Forelimb muscle (tissue), 1 donor: ENCODE data around the gene HAGHL. TPM values are rescaled to one million over a fixed set of nuclear protein-coding genes. Genes with fewer than 3 reads are reported as not detected.

Source experiments
- DNase-seq: peaks from one replicate; pipeline ENCODE4 v3.0.0-alpha.2; 2013; ENCODE audit warnings: low read depth
- polyA plus RNA-seq: library from polyadenylated mRNA; unstranded; fragments of 120-200 nt; gene quantifications from one replicate; pipeline ENCODE4 v1.2.1, GENCODE V29; 2013; ENCODE audit not compliant: insufficient read length

The HAGHL gene
- polyA plus RNA-seq, 1 donor, result 3.2 TPM

DNA sequence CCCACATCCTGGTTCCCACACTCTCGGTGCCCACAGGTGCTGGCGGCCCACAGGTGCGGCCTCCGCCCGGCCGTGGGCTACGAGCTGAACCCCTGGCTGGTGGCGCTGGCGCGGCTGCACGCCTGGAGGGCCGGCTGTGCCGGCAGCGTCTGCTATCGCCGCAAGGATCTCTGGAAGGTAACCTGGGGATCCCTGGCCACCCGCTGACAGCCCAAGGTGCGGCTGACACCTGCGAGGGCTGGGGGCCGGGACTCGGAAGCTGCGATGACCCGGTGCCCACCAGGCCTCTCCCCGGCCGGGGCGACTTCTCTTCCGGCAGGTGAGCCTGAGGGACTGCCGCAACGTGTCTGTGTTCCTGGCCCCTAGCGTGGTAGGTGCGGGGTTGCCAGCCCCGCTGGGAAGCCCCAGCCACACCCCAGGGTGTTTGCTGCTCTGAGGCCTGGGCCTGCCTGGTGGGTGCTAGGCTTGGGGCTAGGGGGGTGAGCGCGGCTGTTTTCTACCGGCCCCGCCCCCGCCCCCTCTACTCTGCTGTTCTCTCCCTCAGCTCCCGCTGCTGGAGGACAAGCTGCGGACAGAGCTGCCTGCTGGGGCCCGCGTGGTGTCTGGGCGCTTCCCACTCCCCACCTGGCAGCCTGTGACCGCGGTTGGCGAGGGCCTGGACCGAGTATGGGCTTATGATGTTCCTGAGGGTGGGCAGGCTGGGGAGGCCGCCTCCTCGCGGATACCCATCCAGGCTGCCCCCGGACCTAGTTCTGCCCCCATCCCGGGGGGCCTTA is 5.0 kb upstream of the HAGHL start:
- DNase-seq, result no peak

DNA sequence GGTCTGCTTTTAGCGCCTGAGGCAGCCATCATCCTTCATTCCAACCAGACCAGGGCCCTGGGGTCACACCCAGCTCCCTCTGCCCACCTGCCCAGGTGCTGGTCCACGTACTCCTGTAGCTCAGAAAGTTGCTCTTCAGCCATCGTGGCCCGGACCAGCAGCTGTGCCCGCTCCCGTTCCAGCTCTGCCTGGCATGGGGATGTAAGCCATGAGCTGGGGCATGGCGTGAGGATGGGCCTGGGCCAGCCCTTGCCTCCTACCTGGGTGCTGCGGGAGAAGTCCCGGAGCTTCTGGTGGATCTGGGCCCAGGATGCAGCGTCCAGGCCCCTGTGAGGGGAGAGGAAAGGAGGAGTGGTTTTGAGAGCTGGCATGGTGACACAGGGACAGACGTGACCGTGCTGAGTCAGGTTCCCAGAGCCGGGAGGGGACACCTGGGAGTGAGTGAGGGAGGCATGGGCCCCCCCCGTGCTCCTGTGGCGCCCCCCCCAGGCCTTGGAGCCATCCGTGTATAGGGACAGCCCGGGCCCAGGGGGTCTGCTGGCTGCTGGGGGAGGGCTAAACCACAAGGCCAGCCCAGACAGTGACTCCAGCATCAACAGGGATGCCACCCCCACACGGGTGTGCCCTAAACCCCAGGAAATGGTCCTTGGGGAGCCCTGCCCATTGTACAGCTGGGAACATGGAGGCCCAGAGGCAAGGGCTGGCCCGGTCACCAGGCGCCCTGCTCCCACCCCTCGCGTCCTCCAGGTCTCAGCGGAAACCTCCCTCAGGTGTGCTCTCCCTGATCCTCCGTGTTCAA is 3.9 kb upstream of the HAGHL start:
- no peak for DNase-seq

DNA sequence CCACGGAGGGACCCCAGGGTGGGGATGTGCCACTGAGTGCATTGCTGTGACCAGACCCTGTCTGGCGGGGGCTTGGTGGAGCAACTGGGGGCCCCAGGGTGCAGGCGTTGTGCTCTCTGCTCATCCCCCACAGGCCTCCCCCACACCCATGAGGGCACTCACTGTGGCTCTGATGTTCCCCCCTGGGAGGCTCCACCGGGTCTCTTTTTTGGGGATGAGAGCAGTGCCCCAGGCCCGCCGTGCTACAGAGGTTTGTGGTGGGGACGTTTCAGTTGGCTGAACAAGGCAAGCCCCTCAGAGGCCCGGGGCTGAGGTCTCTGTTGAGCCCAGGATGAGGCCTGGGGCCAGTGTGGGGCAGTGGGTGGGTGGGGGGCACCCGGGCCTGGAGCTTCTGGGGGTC is 3.2 kb upstream of the HAGHL start:
- DNase-seq, result no peak

DNA sequence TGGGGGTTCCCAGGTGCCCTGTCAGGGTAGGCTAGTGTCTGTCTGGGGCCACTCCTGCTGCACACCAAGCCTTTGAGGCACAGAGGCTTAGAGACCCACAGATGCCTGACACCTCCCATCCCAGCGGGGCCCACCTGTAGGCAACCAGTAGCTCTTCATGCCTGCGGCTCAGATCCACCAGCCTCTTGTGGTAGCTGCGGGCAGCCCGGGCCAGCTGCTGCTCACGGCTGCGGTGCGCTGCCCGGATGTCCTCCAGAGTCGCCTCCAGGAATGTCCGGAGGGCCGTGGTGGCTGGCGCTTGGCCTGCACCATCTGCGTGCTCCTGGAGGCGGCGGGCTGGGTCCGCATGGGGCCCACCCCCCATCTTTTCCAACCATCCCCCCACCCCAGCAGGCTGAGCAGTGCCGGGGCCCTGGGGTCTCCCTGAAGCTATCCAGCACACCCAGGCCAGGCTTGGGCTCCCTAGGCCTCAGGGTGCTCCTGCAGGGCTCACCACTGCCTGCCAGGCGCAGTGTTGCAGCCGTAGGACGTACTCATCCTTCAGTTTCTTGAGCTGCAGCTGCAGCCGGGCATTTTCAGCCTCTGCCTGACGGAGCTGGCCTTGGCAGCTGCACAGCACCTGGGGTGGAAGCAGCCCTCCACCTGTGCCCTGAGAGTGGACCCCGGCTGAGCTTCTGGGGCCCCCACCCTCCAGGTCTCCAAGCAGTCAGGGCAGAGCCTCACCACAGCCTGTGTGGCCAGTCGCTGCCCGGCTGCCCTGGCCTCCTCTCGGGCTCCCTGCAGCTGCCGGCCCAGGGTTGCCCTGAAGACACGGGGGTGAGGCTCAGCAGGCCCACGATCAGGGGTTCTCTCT is 2.5 kb upstream of the HAGHL start:
- no peak for DNase-seq

DNA sequence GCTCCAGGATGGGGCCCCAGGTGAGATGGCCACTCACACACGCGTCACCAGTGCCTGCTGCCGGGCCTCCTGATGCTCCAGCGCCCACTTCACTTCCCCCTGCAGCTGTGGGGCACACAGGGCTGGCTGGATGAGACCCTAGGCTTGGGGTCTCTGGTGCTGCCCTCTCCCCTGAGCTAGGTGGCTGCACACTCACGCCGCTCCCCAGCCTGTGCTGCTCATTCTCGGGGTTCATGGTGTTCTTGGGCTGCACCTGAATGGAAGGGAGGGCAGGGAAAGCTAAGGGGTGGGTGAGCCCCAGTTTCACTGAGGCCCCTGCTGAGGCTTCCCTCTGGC is 1.9 kb upstream of the HAGHL start:
- DNase-seq, result no peak

DNA sequence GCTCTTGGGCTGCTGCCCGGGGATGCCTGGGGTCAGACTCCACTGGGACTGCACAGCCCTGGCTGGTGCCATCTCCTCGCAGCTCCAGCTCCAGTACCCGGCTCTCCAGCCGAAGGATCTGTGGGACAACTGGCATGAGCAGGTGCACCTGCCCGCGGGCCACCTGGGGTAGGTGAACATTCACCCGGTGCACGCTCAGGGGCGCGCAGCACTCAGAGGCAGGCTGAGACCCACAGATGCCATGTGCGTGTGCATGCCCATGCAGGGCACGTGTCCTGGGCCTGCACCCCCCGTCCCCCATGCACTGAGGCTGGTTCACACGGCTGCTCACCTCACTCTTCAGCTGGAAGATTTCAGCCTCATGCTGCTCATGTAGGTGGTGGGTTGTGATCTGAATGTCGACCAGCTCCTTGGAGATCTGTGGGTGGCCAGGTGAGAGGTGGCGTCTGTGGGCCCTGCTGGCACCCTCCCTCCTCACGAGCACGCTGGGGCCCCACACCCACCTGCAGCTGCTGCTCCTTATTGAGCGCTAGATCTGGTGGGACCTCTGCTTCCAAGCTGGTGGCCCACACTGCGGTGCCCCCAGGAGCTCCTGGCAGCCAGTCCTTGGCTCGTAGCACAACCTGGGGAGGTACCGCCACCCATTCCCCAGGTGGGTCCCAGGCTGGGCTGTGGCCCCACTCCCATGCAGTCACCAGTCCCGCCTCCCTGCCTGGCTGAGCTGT is 1.3 kb upstream of the HAGHL start:
- no peak for DNase-seq

DNA sequence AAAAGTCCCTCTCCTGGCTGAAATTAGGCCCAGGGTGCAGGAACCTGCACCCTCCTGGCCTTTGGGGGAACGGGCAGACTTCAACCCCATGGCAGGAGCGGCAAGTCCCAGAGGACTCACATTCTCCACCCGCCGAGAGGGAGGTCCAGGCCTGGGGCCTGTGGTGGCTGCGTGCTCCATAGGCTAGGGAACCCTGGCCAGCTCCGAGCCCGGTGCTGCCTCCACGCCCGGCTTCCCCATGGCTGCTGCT is 793 bp upstream of the HAGHL start:
- no peak for DNase-seq

DNA sequence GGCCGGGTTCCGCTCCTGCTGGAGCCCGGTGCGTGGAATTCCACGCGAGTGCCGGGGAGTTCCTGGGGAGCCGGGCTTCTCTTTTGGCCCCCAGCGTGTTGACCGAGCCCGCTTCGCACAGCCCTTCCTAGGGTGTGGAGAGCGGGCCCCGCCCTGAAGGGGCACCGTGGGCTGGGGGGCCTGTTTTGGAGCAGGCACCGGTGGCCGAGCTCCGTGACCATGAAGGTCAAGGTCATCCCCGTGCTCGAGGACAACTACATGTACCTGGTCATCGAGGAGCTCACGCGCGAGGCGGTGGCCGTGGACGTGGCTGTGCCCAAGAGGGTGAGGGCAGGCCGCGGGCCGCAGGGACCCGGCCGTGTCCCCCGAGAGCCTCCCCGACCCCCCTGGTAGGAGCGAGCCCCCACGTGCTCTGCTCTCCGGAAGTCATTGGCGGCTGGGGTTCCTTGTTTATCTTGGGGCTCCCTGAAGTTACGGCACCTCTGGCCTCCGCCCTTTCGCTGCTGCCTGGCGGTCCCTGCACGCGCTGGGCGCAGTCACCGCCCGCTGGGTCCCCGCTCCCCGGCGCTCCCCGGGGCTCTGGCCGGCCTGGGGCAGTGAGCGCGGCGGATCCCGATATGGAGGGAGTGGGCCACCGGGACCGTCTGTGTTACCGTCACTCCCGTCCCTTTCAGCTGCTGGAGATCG is 528 bp downstream of the HAGHL start:
- no peak for DNase-seq

DNA sequence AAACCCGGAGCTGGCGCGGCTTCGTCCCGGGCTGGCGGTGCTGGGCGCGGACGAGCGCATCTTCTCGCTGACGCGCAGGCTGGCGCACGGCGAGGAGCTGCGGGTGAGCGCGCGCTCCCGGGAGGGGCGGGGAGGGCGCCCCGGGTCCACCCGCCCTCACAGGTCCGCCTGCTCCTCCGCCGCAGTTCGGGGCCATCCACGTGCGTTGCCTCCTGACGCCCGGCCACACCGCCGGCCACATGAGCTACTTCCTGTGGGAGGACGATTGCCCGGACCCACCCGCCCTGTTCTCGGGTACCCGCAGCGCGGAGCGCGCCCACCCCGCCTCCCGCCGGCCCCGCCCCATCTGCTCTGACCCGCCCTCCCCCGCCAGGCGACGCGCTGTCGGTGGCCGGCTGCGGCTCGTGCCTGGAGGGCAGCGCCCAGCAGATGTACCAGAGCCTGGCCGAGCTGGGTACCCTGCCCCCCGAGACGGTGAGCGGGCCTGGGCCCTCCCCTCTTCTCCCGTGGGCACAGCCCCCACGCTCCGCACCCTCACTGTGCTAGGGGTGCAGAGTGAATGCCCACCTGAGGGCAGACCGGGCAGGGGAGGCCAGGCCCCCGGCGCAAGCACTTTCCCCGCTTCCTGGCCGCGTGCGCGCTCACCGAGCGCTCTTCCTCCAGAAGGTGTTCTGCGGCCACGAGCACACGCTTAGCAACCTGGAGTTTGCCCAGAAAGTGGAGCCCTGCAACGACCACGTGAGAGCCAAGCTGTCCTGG is 1.4 kb downstream of the HAGHL start:
- DNase-seq, result no peak

DNA sequence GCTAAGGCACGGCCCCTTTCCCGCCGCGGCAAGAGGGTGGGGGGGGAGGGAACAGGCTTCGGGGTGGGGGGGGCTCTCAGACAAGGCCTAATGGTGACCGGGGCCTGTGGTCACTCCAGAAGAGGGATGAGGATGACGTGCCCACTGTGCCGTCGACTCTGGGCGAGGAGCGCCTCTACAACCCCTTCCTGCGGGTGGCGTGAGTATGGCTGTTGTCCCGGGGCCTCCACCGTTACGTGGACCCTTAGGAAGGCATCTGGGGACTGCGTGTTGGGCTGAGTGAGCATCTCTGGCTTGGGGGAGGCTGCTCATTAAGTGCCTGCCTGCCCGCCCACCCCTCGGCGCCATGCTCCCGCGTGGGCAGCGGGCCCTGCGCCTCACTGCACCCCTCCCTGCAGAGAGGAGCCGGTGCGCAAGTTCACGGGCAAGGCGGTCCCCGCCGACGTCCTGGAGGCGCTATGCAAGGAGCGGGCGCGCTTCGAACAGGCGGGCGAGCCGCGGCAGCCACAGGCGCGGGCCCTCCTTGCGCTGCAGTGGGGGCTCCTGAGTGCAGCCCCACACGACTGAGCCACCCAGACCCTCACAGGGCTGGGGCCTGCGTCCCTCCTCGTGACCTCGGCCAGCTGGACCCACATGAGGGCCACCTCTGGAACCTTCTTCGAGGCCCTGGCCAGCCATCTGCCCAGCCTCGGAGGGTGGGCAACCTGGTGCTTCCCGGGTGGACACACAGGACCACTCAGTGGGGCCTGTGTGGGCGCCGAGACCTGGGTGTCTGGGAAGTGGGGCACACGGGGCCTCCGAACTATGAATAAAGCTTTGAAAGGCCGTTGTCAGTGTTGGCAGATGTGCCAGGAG is 2.2 kb downstream of the HAGHL start:
- DNase-seq, result no peak

DNA sequence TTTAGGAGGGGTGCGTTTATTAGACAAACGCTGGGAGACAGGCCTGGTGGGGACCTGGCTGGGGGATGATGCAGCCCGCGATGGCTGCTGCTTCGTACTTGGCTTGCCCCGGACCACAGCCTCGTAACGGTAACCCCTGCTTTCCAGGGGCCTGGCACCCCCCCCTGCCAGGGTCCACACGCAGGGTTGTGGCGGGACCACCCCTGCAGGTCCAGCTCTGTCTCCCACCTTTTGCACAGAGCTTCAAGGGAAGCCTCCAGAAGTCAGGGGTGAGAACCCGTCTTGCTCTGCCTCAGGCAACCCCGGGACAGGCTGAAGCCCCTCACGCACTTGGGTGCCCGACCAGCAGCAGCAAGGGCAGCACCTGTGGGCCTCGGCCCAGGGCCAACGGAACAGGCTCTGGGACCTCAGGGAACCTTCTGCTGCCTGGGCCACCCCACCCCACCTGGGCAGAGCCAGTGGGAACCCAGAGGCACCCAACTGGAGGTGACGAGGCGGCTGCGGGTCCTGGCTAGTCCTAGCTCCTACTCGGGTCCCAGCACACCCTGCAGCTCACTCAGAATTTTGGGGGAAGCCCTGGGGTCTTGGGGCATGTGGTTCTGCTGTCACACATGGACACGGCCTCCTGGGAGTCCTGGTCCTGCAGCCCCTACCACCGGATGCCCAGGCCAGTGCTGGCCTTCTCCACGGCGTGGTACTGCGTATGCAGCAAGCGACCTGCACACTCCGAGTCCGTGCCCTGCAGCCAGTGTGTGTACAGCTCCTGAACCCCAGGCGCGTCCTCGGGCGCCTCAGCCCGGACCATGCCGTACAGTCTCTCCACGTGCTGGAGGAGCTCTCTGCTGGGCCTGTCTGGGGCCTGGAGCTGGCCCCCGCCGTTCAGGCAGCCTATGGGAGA is 3.1 kb downstream of the HAGHL start:
- DNase-seq, result no peak

DNA sequence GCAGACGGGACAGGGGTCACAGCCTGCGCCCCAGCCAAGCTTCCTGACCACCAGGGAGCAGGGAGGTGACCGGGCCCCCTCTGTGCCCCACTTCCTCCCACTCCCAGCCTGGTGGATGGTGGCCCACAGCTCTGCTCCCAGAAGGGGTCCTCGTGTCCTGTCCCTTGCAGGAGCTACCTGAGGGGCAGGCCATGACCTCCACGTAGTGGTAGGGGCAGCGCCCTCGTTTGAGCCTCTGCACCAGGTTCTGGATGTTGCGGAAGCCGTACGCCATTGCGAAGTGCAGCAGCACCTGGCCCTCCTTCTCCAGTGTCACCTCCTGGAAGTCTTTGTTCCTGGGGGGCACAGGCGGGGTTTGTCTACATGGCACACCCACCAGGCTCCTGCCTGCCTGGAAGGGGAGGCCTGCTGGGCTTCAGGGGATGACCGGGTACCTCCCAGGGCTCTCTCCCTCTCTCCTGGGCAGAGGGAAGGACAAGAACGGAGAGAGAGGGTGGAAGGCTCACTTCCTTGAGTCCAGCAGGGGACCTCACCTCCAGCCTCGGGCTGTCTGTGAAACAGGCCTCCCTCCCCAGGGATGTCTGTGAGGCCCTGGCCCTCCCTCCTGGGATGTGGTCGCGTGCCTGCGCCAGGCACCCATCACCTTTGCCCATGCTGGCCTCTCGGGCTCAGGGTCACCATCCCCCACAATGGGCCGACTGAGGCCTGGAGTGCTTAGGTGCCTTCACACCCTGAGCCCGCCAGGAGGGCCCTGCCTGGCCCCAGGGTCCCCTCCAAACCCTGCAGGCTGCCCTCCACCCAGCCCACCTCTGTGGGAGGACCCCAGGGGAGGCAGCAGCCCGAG is 4.0 kb downstream of the HAGHL start:
- no peak for DNase-seq

DNA sequence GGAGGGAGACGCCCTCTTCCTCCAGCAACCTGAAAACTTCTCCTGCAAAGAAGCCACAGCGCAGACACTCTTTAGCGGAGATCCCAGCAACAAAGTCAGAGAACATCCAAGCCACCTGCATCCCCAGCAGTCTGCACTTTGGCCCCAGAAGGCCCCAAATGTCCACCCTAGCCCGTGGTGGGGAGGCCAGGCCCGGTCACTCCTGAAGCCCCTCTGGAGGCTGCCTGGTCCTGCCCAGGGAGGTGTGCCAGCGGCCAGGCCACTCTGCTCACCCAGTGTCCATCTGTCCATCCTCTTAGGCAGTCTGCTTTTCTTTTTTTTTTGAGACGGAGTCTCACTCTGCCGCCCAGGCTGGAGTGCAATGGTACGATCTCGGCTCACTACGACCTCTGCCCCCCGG is 5.4 kb downstream of the HAGHL start:
- no peak for DNase-seq

DNA sequence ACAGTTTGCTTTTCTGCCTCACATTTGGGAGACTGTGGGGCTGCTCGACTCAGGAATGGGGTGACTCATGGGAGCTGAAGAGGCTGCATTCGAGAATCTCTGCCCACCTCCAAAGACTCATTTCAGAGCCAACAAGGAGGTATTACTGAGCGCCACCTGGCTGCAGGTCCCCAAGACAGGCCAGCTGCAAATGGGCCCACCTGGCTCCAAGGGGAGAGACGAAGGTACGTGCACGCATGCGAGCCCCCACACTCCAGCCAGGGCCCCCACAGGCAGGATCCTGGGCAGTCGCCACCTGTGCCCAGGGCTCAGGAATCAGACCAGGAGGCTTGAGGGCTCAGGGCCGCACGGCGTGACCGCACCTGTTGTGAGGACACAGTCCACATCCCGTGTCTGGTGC is 6.0 kb downstream of the HAGHL start:
- no peak for DNase-seq

DNA sequence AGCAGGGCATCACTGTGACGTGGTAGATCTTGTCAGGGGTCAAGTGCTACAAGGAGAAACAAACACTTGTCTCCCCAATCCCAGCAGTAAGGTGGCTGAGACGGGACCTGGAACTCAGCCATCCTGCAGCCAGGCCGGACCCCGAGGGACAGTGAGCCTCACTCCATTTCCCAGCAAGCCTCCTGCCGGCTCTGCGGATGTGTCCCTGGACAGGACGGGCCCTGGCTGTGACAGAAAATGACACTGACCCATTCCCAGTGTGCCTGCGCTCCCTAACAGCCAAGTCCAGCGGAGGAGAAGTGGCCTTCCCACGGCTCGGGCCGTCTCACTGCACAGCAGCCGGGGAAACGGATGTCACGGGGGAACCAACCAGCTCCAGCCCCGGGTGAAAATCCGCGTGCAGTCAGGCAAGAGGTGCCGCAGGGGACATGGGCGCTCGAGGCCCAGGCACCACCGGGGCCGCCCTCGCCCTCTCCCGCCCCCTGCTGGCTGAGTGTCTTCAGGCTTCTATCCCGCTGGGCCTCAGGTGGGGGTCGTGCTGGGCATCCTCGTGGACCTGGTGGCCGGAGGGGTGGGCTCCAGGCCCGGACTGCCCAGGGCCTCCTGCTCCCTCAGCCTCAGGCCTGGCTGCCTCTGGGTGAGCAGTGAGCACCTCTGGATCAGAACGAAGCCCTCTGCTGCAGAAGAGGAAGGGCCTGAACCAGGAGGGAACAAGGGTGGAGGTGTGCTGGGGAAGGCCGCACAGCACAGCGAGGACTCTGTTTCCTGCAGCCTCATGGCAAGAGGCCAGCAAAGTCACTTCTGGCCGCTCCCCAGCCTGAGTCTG is 6.7 kb downstream of the HAGHL start:
- no peak for DNase-seq

DNA sequence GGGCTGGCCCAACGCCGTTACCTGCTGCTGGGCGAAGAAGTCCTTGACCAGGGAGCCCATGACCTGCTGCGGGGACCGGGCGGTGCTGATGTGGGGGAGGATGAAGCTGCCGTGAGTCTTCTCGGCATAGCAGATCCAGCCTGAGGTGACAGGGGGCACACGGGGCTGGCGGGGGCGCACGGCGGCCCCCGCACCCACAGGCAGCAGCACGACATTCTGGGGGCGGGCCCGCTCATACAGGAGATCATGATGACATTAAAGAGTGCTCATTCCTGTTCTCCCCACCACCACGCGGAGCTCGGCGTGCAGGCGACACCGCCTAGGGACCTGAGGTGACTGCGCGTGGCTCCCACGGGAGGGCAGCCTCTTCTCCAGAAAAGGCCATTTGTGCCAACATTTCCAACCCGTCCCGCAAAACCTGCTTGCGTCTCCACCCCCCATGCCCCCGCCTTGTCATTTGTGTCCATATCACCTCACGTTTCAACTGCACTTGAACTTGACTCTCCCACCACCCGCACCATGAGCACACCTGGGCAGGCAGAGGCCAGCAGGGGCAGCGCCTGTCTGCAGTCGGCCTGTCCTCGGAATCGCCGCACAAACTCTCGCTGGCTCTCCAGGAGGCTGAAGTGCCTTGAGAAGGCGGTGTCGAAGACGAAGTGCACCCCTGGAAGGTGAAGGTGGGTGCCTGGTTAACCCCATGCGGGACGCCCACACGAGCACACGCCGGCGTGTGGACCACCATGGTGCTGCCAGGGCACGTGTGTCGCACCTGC is 7.5 kb downstream of the HAGHL start:
- DNase-seq, result no peak
